IMR-90 (cell line): ENCODE results near the gene THADA. TPM values are rescaled to one million over a fixed set of nuclear protein-coding genes. Genes with fewer than 3 reads are reported as not detected.

ENCODE experiments used
- ATAC-seq: fragments of 200-7000 bp; cut with Tn5 transposase; 2 replicates; pipeline ENCODE4 v1.9.1; 2020; ENCODE audit warnings: low read depth, mild to moderate bottlenecking, moderate library complexity
- BruUV-seq: library from RNA; stranded (reverse); fragments of 400-500 nt; replicated peaks from 2 replicates; lab custom pipeline; 2021; lab: Mats Ljungman, UMichigan
- CTCF ChIA-PET: fragments of 300-600 bp; formaldehyde crosslinking; extraction: SDS; loops from one replicate; lab custom pipeline; 2021; ENCODE audit warnings: antibody characterized with exemption; lab: Yijun Ruan, JAX
- POLR2A ChIA-PET: fragments of 300-600 bp; sonication (Branson Sonifier 250); formaldehyde crosslinking; loops from one replicate; lab custom pipeline; 2022; ENCODE audit warnings: antibody characterized with exemption; ENCODE audit not compliant: unreplicated experiment; lab: Charles Lee
- DNase-seq: peaks from one replicate; pipeline ENCODE4 v3.0.0; 2013
- H2AFZ ChIP-seq: replicated peaks from 2 replicates; pipeline ENCODE3; 2013; ENCODE audit warnings: low read length, mild to moderate bottlenecking; ENCODE audit not compliant: poor library complexity
- H2AK5ac ChIP-seq: 2 replicates; pipeline ENCODE4 v1.6.1; 2013; ENCODE audit warnings: low read depth, low read length, inconsistent platforms
- H2AK9ac ChIP-seq: replicated peaks from 2 replicates; pipeline ENCODE3; 2013; ENCODE audit warnings: mild to moderate bottlenecking, low read depth, low read length, moderate library complexity; ENCODE audit not compliant: poor library complexity
- H2BK120ac ChIP-seq: 2 replicates; pipeline ENCODE4 v1.6.1; 2013; ENCODE audit warnings: low read depth, low read length, inconsistent platforms
- H2BK15ac ChIP-seq: 3 replicates; pipeline ENCODE4 v1.6.1; 2013; ENCODE audit warnings: low read depth, low read length, inconsistent platforms
- H2BK20ac ChIP-seq: 2 replicates; pipeline ENCODE4 v1.6.1; 2013; ENCODE audit warnings: low read depth, mild to moderate bottlenecking, inconsistent platforms, low read length, moderate library complexity
- H2BK5ac ChIP-seq: 2 replicates; pipeline ENCODE4 v1.6.1; 2013; ENCODE audit warnings: mild to moderate bottlenecking, low read depth, low read length, inconsistent platforms; ENCODE audit not compliant: poor library complexity, severe bottlenecking
- H3K14ac ChIP-seq: replicated peaks from 2 replicates; pipeline ENCODE4 v1.6.1; 2013; ENCODE audit warnings: low read depth, low read length, inconsistent platforms
- H3K18ac ChIP-seq: 2 replicates; pipeline ENCODE4 v1.6.1; 2013; ENCODE audit warnings: low read depth, low read length, control low read depth
- H3K23ac ChIP-seq: 2 replicates; pipeline ENCODE4 v1.6.1; 2013; ENCODE audit warnings: low read depth, low read length, inconsistent platforms
- H3K27ac ChIP-seq: 2 replicates; pipeline ENCODE4 v1.5.1; 2013; ENCODE audit warnings: mild to moderate bottlenecking, control low read depth, low read length; ENCODE audit not compliant: insufficient read depth
- H3K27me3 ChIP-seq: 2 replicates; pipeline ENCODE4 v1.6.1; 2013; ENCODE audit warnings: low read length; ENCODE audit not compliant: control insufficient read depth, insufficient read depth
- H3K36me3 ChIP-seq: 2 replicates; pipeline ENCODE4 v1.6.1; 2013; ENCODE audit warnings: low read length, mixed read lengths; ENCODE audit not compliant: control insufficient read depth, insufficient read depth
- H3K4ac ChIP-seq: 2 replicates; pipeline ENCODE4 v1.6.1; 2013; ENCODE audit warnings: low read depth, low read length, inconsistent platforms
- H3K4me1 ChIP-seq: 2 replicates; pipeline ENCODE4 v1.6.1; 2013; ENCODE audit warnings: low read length, mixed read lengths; ENCODE audit not compliant: control insufficient read depth, insufficient read depth
- H3K4me2 ChIP-seq: 2 replicates; pipeline ENCODE4 v1.6.1; 2013; ENCODE audit warnings: low read depth, mild to moderate bottlenecking, control low read depth, low read length, moderate library complexity
- H3K4me3 ChIP-seq: 2 replicates; pipeline ENCODE4 v1.5.1; 2013; ENCODE audit warnings: low read depth, mild to moderate bottlenecking, control low read depth, low read length, moderate library complexity; ENCODE audit not compliant: insufficient read depth
- H3K56ac ChIP-seq: 2 replicates; pipeline ENCODE4 v1.6.1; 2013; ENCODE audit warnings: low read length, inconsistent platforms; ENCODE audit not compliant: insufficient read depth; ENCODE audit errors: extremely low read depth
- H3K79me1 ChIP-seq, 2 experiments: 2 replicates each; pipeline ENCODE4 v1.6.1; 2013; ENCODE audit warnings: low read length in 2 of 2, inconsistent platforms in 1 of 2, low read depth in 1 of 2
- H3K9ac ChIP-seq: 2 replicates; pipeline ENCODE4 v1.6.1; 2013; ENCODE audit warnings: low read depth, low read length, control low read depth
- H3K9me1 ChIP-seq: 2 replicates; pipeline ENCODE4 v1.6.1; 2013; ENCODE audit warnings: low read length, inconsistent platforms; ENCODE audit not compliant: insufficient read depth
- H3K9me3 ChIP-seq: 2 replicates; pipeline ENCODE4 v1.6.1; 2013; ENCODE audit warnings: low read length; ENCODE audit not compliant: control insufficient read depth, insufficient read depth
- H4K20me1 ChIP-seq: 2 replicates; pipeline ENCODE4 v1.6.1; 2013; ENCODE audit warnings: low read length, inconsistent platforms; ENCODE audit not compliant: insufficient read depth
- H4K5ac ChIP-seq: 2 replicates; pipeline ENCODE4 v1.6.1; 2013; ENCODE audit warnings: mild to moderate bottlenecking, low read depth, low read length, control low read depth
- H4K8ac ChIP-seq, 2 experiments: 2 replicates each; pipeline ENCODE4 v1.6.1; 2013; ENCODE audit warnings: low read depth in 2 of 2, low read length in 2 of 2, control low read depth in 1 of 2, inconsistent platforms in 1 of 2
- H4K91ac ChIP-seq: 2 replicates; pipeline ENCODE4 v1.6.1; 2013; ENCODE audit warnings: low read depth, low read length, inconsistent platforms; ENCODE audit not compliant: insufficient read depth
- RCOR1 ChIP-seq: IDR thresholded peaks from 2 replicates; pipeline ENCODE4 v1.6.1; 2012; ENCODE audit warnings: mild to moderate bottlenecking, low read length, improper control_type of control experiment; ENCODE audit not compliant: insufficient replicate concordance
- RFX5 ChIP-seq: IDR thresholded peaks from 2 replicates; pipeline ENCODE4 v1.8.0; 2012; ENCODE audit warnings: low read depth, mild to moderate bottlenecking, low read length, moderate library complexity
- SMC3 ChIP-seq: fragments of 150-350 bp; IDR thresholded peaks from 2 replicates; pipeline ENCODE4 v1.6.1; 2016; ENCODE audit warnings: low read depth, mild to moderate bottlenecking, antibody characterized with exemption, low read length, moderate library complexity
- WGBS, 2 experiments: methylation state at CpG; one replicate each; pipeline versions ENCODE4 v1.1.5 to v1.1.7; 2013; ENCODE audit warnings: missing lambda C conversion rate in 2 of 2; ENCODE audit not compliant: insufficient read length in 1 of 2; ENCODE audit errors: extremely low coverage in 2 of 2; 5-methylcytosine and 5-hydroxymethylcytosine counted together
- dilution Hi-C: fragments of 300-500 bp; cut with HindIII; formaldehyde crosslinking; loops from one replicate; pipeline ENCODE4 v1.14.3; 2018; ENCODE audit warnings: low sequenced_read_pairs; ENCODE audit not compliant: unreplicated experiment
- in situ Hi-C: fragments of 300-500 bp; cut with MboI; formaldehyde crosslinking; loops from 3 replicates; pipeline ENCODE4 v1.14.3; 2019; ENCODE audit warnings: low sequenced_read_pairs, inconsistent platforms, mixed read lengths
- intact Hi-C: fragments of 100-400 bp; cut with micrococcal nuclease; formaldehyde crosslinking; loops from 2 replicates; pipeline ENCODE4 v1.10.0; 2022
- polyA plus RNA-seq, 3 experiments: library from polyadenylated mRNA; depleted of rRNA; stranded (reverse); fragments of >200 nt; gene quantifications; 2 replicates each; pipeline ENCODE4 v1.2.3, GENCODE V29; 2012; ENCODE audit warnings: low replicate concordance in 1 of 3
- total RNA-seq: library from RNA; depleted of rRNA; stranded (reverse); fragments of >200 nt; gene quantifications from 2 replicates; pipeline ENCODE4 v1.2.3, GENCODE V29; 2012
- TF ChIP-seq, protein P1 (sequence below): fragments of 150-350 bp; IDR thresholded peaks from 2 replicates; pipeline ENCODE4 v1.6.1; 2017; ENCODE audit warnings: mild to moderate bottlenecking, antibody characterized with exemption, low read length, low read depth

The THADA gene
- total and polyA plus RNA-seq, 2 of the 4 experiments (the other 2 are of a cell fraction), result 10.5 to 21.3 TPM

DNA sequence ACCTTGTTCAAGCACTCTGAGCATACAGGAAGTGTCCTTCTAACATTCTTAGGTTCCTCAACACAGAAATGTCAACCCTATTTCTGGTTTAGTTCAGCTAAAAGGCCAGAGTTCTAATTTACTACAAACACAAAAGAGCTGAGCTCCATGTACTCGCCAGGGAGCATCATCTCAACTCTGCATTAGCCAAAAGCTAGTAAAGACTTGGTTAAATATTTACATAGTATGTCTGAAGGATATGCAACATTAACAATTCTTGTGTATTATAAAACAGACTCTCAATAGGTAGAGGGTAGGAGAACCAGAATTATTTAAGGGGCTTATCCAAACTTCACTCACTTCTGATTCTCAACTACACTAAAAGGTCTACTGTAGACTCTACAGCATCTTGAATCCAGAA, 154.6 kb downstream of the THADA start:
- Histone ChIP-seq H4K5ac (no peak overlapping the region), H3K27me3 (no peaks in the 10 kb centered on the region), H2BK15ac (no peak overlapping the region), H2AK5ac (no peak overlapping the region), H4K20me1 (no peaks in the 10 kb centered on the region), H2BK5ac (no peak overlapping the region), H3K4me2 (no peak overlapping the region), H4K8ac (no peak overlapping the region), H2AK9ac (no peak overlapping the region), H3K4me1 (no peaks in the 10 kb centered on the region), H3K79me1 (no peaks in the 10 kb centered on the region), H3K9me1 (no peaks in the 10 kb centered on the region), H3K14ac (no peak overlapping the region), H3K27ac (no peak overlapping the region), H3K9me3 (no peaks in the 10 kb centered on the region), H3K4ac (no peak overlapping the region), H2BK20ac (no peak overlapping the region), H3K18ac (no peak overlapping the region), H2AFZ (no peak overlapping the region), H3K9ac (no peak overlapping the region), H2BK120ac (no peak overlapping the region), H3K56ac (no peak overlapping the region), H4K91ac (no peak overlapping the region), H3K36me3 (no peaks in the 10 kb centered on the region), H3K23ac (no peak overlapping the region), H3K4me3 (no peak overlapping the region)
- dilution Hi-C loops (no loop called here), intact Hi-C loops (no loop called here), in situ Hi-C loops (no loop called here)
- BruUV-seq, result no TSS peak
- ATAC-seq, result no peak
- DNase-seq, result no peak
- TF ChIP-seq RCOR1, result no peak
- no peak for TF ChIP-seq RFX5
- TF ChIP-seq SMC3, result no peak
- TF ChIP-seq, protein P1, sequence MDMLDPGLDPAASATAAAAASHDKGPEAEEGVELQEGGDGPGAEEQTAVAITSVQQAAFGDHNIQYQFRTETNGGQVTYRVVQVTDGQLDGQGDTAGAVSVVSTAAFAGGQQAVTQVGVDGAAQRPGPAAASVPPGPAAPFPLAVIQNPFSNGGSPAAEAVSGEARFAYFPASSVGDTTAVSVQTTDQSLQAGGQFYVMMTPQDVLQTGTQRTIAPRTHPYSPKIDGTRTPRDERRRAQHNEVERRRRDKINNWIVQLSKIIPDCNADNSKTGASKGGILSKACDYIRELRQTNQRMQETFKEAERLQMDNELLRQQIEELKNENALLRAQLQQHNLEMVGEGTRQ, result no peak
- no CpG with 5 or more reads among the region's 1 CpG for WGBS, 2 experiments
- POLR2A ChIA-PET, result interaction anchor here (0.6 kb wide), 1 partner anchor 215 kb away, joined by 7 read pairs; the partner anchor contains the start of gene ZFP36L2
- CTCF ChIA-PET, result no interaction called here
